AG04449 (cell line): Measurements from ENCODE around the gene PHF21B.
"Not testable (repeated sequence)": the region's sequence is repeated elsewhere in the genome, so short reads cannot be mapped to it uniquely, and the experiment has no call there.

Experiments
- CTCF ChIA-PET: fragments of 350-600 bp; formaldehyde crosslinking; extraction: SDS; loops from one replicate; lab custom pipeline; 2021; ENCODE audit warnings: antibody characterized with exemption; lab: Yijun Ruan, JAX
- POLR2A ChIA-PET: fragments of 400-600, 350-600 bp; formaldehyde crosslinking; extraction: SDS; loops from one replicate; lab custom pipeline; 2020; ENCODE audit warnings: antibody characterized with exemption, inconsistent platforms; lab: Yijun Ruan, JAX
- DNase-seq: peaks from one replicate; pipeline ENCODE4 v3.0.0-alpha.2; 2010; ENCODE audit warnings: low read depth, low spot score
- H3K4me3 ChIP-seq: 2 replicates; pipeline ENCODE4 v1.5.1; 2011; ENCODE audit warnings: low read depth, mild to moderate bottlenecking, control low read depth, low read length
- CTCF ChIP-seq: IDR thresholded peaks from one replicate; pipeline ENCODE4 v1.5.1; 2011; ENCODE audit warnings: mild to moderate bottlenecking, moderate library complexity, low read length, control low read depth, inconsistent platforms; ENCODE audit not compliant: insufficient read depth; ENCODE audit errors: missing control alignments

PHF21B gene

GRCh38 chr22:44926491-44927415, 83.1 kb downstream of the PHF21B start:
- ChIA-PET POLR2A (no interaction called here), CTCF (no interaction called here)
- DNase-seq: no peak

GRCh38 chr22:44926124-44926475, 83.7 kb downstream of the PHF21B start:
- CTCF ChIA-PET: no interaction called here
- no peak for TF ChIP-seq CTCF
- no peak for DNase-seq
- no peak overlapping the region for H3K4me3 ChIP-seq
- POLR2A ChIA-PET: no interaction called here

More at GRCh38 chr22:44926491-44927415, 83.1 kb downstream of the PHF21B start:
- H3K4me3 ChIP-seq: no peak overlapping the region
- TF ChIP-seq CTCF: no peak

GRCh38 chr22:44925465-44926123, 84.2 kb downstream of the PHF21B start:
- no peak for DNase-seq
- H3K4me3 ChIP-seq: no peak overlapping the region
- ChIA-PET CTCF (no interaction called here), POLR2A (no interaction called here)
- no peak for TF ChIP-seq CTCF

DNA sequence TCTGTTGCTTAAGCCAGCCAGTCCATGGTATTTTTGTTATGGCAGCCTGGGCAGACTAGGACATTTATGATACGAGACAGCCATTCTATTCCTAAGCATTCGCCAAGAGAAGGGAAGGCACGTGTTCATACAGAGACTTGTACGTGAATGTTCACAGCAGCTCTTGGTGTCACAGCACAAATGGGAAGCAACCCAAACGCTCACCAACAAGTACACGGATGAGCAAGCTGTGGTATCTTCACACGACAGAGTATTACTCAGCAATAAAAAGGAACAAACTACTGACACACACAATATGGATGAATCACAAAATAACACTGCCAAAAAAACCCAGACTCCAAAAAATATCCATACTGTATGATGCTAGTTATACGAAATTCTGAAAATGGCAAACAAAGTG, 85.1 kb downstream of the PHF21B start:
- DNase-seq: no peak
- TF ChIP-seq CTCF: no peak
- CTCF ChIA-PET: no interaction called here
- POLR2A ChIA-PET: no interaction called here
- no peak overlapping the region for H3K4me3 ChIP-seq

- DNase-seq: no peak
- POLR2A ChIA-PET: no interaction called here
- CTCF ChIA-PET: no interaction called here
- no peak for TF ChIP-seq CTCF
- no peak overlapping the region for H3K4me3 ChIP-seq
Observed at GRCh38 chr22:44924098-44924497, 85.7 kb downstream of the PHF21B start.

DNA sequence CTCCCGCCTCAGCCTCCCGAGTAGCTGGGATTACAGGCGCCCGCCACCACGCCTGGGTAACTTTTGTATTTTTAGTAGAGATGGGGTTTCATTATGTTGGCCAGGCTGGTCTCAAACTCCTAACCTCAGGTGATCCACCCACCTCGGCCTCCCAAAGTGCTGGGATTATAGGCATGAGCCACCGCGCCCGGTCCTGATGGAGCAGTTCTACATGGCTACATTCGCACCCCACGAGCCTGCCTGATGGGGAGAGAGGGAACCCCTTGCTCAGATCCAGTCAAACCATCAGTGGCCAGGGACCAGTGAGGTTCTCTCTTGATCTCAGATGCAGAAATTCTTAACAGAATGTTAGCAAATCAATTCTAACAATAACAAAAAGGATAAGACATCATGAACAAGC, 88.0 kb downstream of the PHF21B start:
- CTCF ChIA-PET, DNase-seq, POLR2A ChIA-PET, H3K4me3 ChIP-seq: not testable (repeated sequence)
